K562 (cell line): ENCODE measurements around the gene HSD17B8. TPM values are rescaled to one million over a fixed set of nuclear protein-coding genes. Genes with fewer than 3 reads are reported as not detected.
A peak's percentile ranks its signal among the peaks of the same experiment; 100 is the strongest.

Source experiments
- ATAC-seq: fragments of 200-7000 bp; cut with Tn5 transposase; 3 replicates; pipeline ENCODE4 v1.9.1; 2020; ENCODE audit warnings: moderate library complexity
- BruUV-seq: library from RNA; stranded (reverse); fragments of 400-500 nt; replicated peaks from 2 replicates; lab custom pipeline; 2021; lab: Mats Ljungman, UMichigan
- CTCF ChIA-PET: fragments of 300-600 bp; formaldehyde crosslinking; extraction: SDS; loops from one replicate; lab custom pipeline; 2021; ENCODE audit warnings: low intra/inter-chr PET ratio; lab: Yijun Ruan, JAX
- POLR2A ChIA-PET: fragments of 300-600, 350-650 bp; sonication (Branson Sonifier 250); formaldehyde crosslinking; extraction: SDS; loops from one replicate; lab custom pipeline; 2021; ENCODE audit warnings: antibody characterized with exemption, inconsistent platforms; lab: Yijun Ruan, JAX
- DNase-seq, 4 experiments: peaks; one replicate each; pipeline versions ENCODE4 v3.0.0 to v3.0.0-alpha.2; 2011 to 2018; ENCODE audit warnings: low spot score in 3 of 4, mixed read lengths in 3 of 4; ENCODE audit errors: extremely low read depth in 1 of 4
- FAIRE-seq: peaks from 2 replicates; lab custom pipeline; 2011; peaks lifted over from hg19 to GRCh38; lab: Jason Lieb, UNC
- H2AFZ ChIP-seq: 2 replicates; pipeline ENCODE4 v1.6.0; 2011; ENCODE audit warnings: low read depth, low read length, control low read depth, inconsistent platforms
- H3K27ac ChIP-seq: fragments of 200-600 bp; 3 replicates; pipeline ENCODE4 v1.8.0; 2011; ENCODE audit warnings: low read depth, mild to moderate bottlenecking, control low read depth, inconsistent platforms, low read length, moderate library complexity, mixed read lengths; ENCODE audit errors: extremely low read depth
- H3K27me3 ChIP-seq, 2 experiments: fragments of 300-600 bp in 1 of 2; 2 replicates in 1 of 2; 3 replicates in 1 of 2; pipeline versions ENCODE4 v1.6.0 to v1.8.0; 2011; ENCODE audit warnings: inconsistent platforms in 2 of 2, low read length in 2 of 2, mild to moderate bottlenecking in 1 of 2, mixed read lengths in 1 of 2, moderate library complexity in 1 of 2; ENCODE audit not compliant: control insufficient read depth in 2 of 2, insufficient read depth in 2 of 2
- H3K36me3 ChIP-seq: fragments of 300-600 bp; 3 replicates; pipeline ENCODE4 v1.8.0; 2011; ENCODE audit warnings: mild to moderate bottlenecking, low read length, inconsistent platforms; ENCODE audit not compliant: control insufficient read depth, insufficient read depth
- H3K4me1 ChIP-seq, 2 experiments: fragments of 200-600 bp in 1 of 2; replicated peaks in 1 of 2; 2 replicates in 1 of 2; 3 replicates in 1 of 2; pipeline versions ENCODE4 v1.5.1 to v1.8.0; 2011; ENCODE audit warnings: inconsistent platforms in 2 of 2, low read length in 2 of 2, mild to moderate bottlenecking in 1 of 2, mixed read lengths in 1 of 2, moderate library complexity in 1 of 2; ENCODE audit not compliant: control insufficient read depth in 2 of 2, insufficient read depth in 2 of 2
- H3K4me2 ChIP-seq: 2 replicates; pipeline ENCODE4 v1.6.1; 2011; ENCODE audit warnings: low read length, control low read depth, inconsistent platforms, mixed read lengths; ENCODE audit not compliant: insufficient read depth
- H3K4me3 ChIP-seq: fragments of 200-600 bp; sonication (generic), shearing (Covaris generic); 2 replicates; pipeline ENCODE4 v1.5.1; 2016; ENCODE audit warnings: control low read depth, inconsistent platforms
- H3K79me2 ChIP-seq: fragments of 200-600 bp; 3 replicates; pipeline ENCODE4 v1.8.0; 2011; ENCODE audit warnings: low read length, inconsistent platforms; ENCODE audit not compliant: control insufficient read depth, insufficient read depth
- H3K9ac ChIP-seq, 2 experiments: 2 replicates each; pipeline versions ENCODE4 v1.6.0 to v1.6.1; 2011; ENCODE audit warnings: low read depth in 2 of 2, low read length in 2 of 2, control low read depth in 1 of 2, inconsistent platforms in 1 of 2, mild to moderate bottlenecking in 1 of 2, mixed read lengths in 1 of 2; ENCODE audit not compliant: insufficient read depth in 1 of 2
- H3K9me1 ChIP-seq: one replicate; pipeline ENCODE4 v1.6.0; 2011; ENCODE audit warnings: inconsistent platforms, mild to moderate bottlenecking, low read length, moderate library complexity; ENCODE audit not compliant: control insufficient read depth, insufficient read depth
- H3K9me3 ChIP-seq: replicated peaks from 2 replicates; pipeline ENCODE4 v1.5.1; 2011; ENCODE audit warnings: low read depth, low read length, inconsistent platforms; ENCODE audit not compliant: control insufficient read depth, insufficient read depth
- H4K20me1 ChIP-seq: replicated peaks from 2 replicates; pipeline ENCODE4 v1.6.1; 2011; ENCODE audit warnings: low read length, inconsistent platforms, mixed read lengths; ENCODE audit not compliant: control insufficient read depth, insufficient read depth
- RBM15 ChIP-seq: fragments of 200-400 bp; formaldehyde crosslinking; IDR thresholded peaks from 2 replicates; pipeline ENCODE4 v1.6.1; 2018; ENCODE audit warnings: mild to moderate bottlenecking, low read length, moderate library complexity; ENCODE audit not compliant: insufficient read depth
- TEAD4 ChIP-seq, 2 experiments: sonication (generic) in 1 of 2; formaldehyde crosslinking in 1 of 2; IDR thresholded peaks; 2 replicates each; pipeline versions ENCODE4 v1.6.1 to v1.8.0; 2012 to 2022; ENCODE audit warnings: borderline replicate concordance in 1 of 2, inconsistent platforms in 1 of 2, low read length in 1 of 2, mild to moderate bottlenecking in 1 of 2, missing genetic modification reagents in 1 of 2
- ZNF778 ChIP-seq: fragments of 450-650 bp; formaldehyde crosslinking; IDR thresholded peaks from 2 replicates; pipeline ENCODE4 v1.4.0; 2020; ENCODE audit warnings: mild to moderate bottlenecking, moderate library complexity
- WGBS: fragments of 100-300 bp; shearing (Covaris generic); methylation state at CpG from one replicate; pipeline ENCODE4 v1.1.6; 2016; ENCODE audit warnings: low coverage, mixed read lengths; ENCODE audit not compliant: insufficient coverage; ENCODE audit errors: missing lambda C conversion rate; 5-methylcytosine and 5-hydroxymethylcytosine counted together
- in situ Hi-C: fragments of 300-500 bp; cut with MboI; formaldehyde crosslinking; loops from 4 replicates; pipeline ENCODE4 v1.15.0; 2018; ENCODE audit warnings: inconsistent platforms, mixed read lengths
- intact Hi-C: fragments of 100-400 bp; cut with micrococcal nuclease; formaldehyde crosslinking; loops from 2 replicates; pipeline ENCODE4 v1.14.2; 2022
- polyA plus RNA-seq, 8 experiments: library from polyadenylated mRNA; depleted of rRNA in 4 of 8; stranded (reverse) in 5 of 8; unstranded in 3 of 8; fragments of >200 nt; fragmentation: Nextera tagmentation in 2 of 8; fragmentation: Illumina TruSeq in 1 of 8; extraction: Ambion mirVana in 2 of 8; extraction: Trizol in 1 of 8; gene quantifications; 2 replicates each; pipeline versions ENCODE4 v1.2.1 to v1.2.3, GENCODE V29; 2011 to 2014; ENCODE audit warnings: inconsistent platforms in 1 of 8, missing spikeins in 1 of 8
- total RNA-seq, 7 experiments: library from RNA; depleted of rRNA in 6 of 7; stranded (reverse); fragments of >200 nt in 6 of 7; fragmentation: Illumina TruSeq in 2 of 7; extraction: Trizol in 2 of 7; gene quantifications; 2 replicates each; pipeline versions ENCODE4 v1.2.1 to v1.2.3, GENCODE V29; 2011 to 2021; ENCODE audit warnings: low replicate concordance in 1 of 7
- TF ChIP-seq, protein P1 (sequence below): sonication (generic); formaldehyde crosslinking; IDR thresholded peaks from 2 replicates; pipeline ENCODE4 v1.9.0; 2022; ENCODE audit warnings: mild to moderate bottlenecking, missing genetic modification reagents
- TF ChIP-seq, protein P2 (sequence below): conservative IDR thresholded peaks from 2 replicates; pipeline ENCODE4 v1.6.1; 2011; ENCODE audit warnings: low read depth, mild to moderate bottlenecking, low read length; ENCODE audit not compliant: control insufficient read depth

Gene HSD17B8
- total and polyA plus RNA-seq, 9 of the 15 experiments (the other 6 are each of a cell fraction or from before 2014, with no cell fraction given), result 3.7 to 35.2 (median 14.2) TPM

GRCh38 chr6:33209856-33210255 is 5.4 kb downstream of the HSD17B8 start:
- H3K9ac ChIP-seq, result peak overlapping the region in 1 of 2 experiments; percentile 36; a peak in 1 of 4 replicates
- CTCF ChIA-PET, result no interaction called here
- H2AFZ ChIP-seq, result no peak overlapping the region
- no TSS peak for BruUV-seq
- intact Hi-C loops, result no loop called here
- no peak for TF ChIP-seq RBM15
- no peaks in the 10 kb centered on the region for H4K20me1 ChIP-seq
- H3K9me1 ChIP-seq, result peaks cover 3% of the 10 kb centered on the region
- H3K9me3 ChIP-seq, result no peaks in the 10 kb centered on the region
- peak in 1 of 4 experiments; percentile 4 for DNase-seq
- H3K4me1 ChIP-seq, result peaks cover 17 to 56% of the 10 kb centered on the region in 2 experiments
- H3K36me3 ChIP-seq, result peaks cover 33% of the 10 kb centered on the region; the same call in 2 of the 3 replicates
- FAIRE-seq, result no peak
- peaks cover 24% of the 10 kb centered on the region for H3K79me2 ChIP-seq
- POLR2A ChIA-PET, result interaction anchor here (0.6 to 2.3 kb wide), 2 partner anchors 9 to 11 kb away, joined by 3 to 12 read pairs; no protein-coding TSS in a partner anchor
- H3K27ac ChIP-seq, result no peak overlapping the region
- H3K27me3 ChIP-seq, result no peaks in the 10 kb centered on the region
- in situ Hi-C loops, result no loop called here
- ATAC-seq, result no peak
- 92% methylated on average over 10 of the region's 10 CpGs for WGBS
- no peak overlapping the region for H3K4me2 ChIP-seq
- H3K4me3 ChIP-seq, result no peak overlapping the region

- WGBS, result 84% methylated on average over 12 of the region's 17 CpGs
- CTCF ChIA-PET, result no interaction called here
- POLR2A ChIA-PET, result interaction anchor here (1.4 kb wide), 1 partner anchor 8 kb away, joined by 9 read pairs; no protein-coding TSS in a partner anchor
These were observed 6.7 kb downstream of the HSD17B8 start for GRCh38 chr6:33211136-33211535.

More at GRCh38 chr6:33211136-33211535, 6.7 kb downstream of the HSD17B8 start:
- no peaks in the 10 kb centered on the region; a peak in 1 of 5 replicates for H3K27me3 ChIP-seq
- H3K9ac ChIP-seq, result no peak overlapping the region
- no peak overlapping the region for H3K4me3 ChIP-seq
- peaks cover 17% of the 10 kb centered on the region for H3K79me2 ChIP-seq
- no peaks in the 10 kb centered on the region for H4K20me1 ChIP-seq
- FAIRE-seq, result no peak
- in situ Hi-C loops (no loop called here), intact Hi-C loops (no loop called here)
- no peaks in the 10 kb centered on the region for H3K9me3 ChIP-seq
- no TSS peak for BruUV-seq
- H3K27ac ChIP-seq, result no peak overlapping the region
- no peak for ATAC-seq
- peak in 1 of 4 experiments; percentile 42 for DNase-seq
- peaks cover 8 to 55% of the 10 kb centered on the region in 2 experiments for H3K4me1 ChIP-seq
- H3K4me2 ChIP-seq, result no peak overlapping the region
- H3K9me1 ChIP-seq, result no peaks in the 10 kb centered on the region
- no peak overlapping the region for H2AFZ ChIP-seq
- no peak for TF ChIP-seq ZNF778 (CRISPR knock-in tag)
- TF ChIP-seq, protein P1, sequence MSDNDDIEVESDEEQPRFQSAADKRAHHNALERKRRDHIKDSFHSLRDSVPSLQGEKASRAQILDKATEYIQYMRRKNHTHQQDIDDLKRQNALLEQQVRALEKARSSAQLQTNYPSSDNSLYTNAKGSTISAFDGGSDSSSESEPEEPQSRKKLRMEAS, result no peak
- TF ChIP-seq, protein P2, sequence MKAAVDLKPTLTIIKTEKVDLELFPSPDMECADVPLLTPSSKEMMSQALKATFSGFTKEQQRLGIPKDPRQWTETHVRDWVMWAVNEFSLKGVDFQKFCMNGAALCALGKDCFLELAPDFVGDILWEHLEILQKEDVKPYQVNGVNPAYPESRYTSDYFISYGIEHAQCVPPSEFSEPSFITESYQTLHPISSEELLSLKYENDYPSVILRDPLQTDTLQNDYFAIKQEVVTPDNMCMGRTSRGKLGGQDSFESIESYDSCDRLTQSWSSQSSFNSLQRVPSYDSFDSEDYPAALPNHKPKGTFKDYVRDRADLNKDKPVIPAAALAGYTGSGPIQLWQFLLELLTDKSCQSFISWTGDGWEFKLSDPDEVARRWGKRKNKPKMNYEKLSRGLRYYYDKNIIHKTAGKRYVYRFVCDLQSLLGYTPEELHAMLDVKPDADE, result no peak
- TF ChIP-seq TEAD4 (IDR thresholded peaks at IDR 0.05; ENCODE audit: low read length), result no peak
- no peak for TF ChIP-seq TEAD4 (CRISPR knock-in tag; IDR thresholded peaks at IDR 0.05; ENCODE audit: borderline replicate concordance)
- H3K36me3 ChIP-seq, result peaks cover 28% of the 10 kb centered on the region; the same call in 2 of the 3 replicates
